Retina (tissue), 1 donor: ENCODE measurements around the gene TEAD4.

Experiments
- DNase-seq: peaks from one replicate; pipeline ENCODE4 v3.0.0-alpha.2; 2016

The TEAD4 gene

GRCh38 chr12:2959192-2959504, at the start of gene TEAD4:
TEAD4 (plus strand) TSS chr12:2959397.
- no peak for DNase-seq

DNA sequence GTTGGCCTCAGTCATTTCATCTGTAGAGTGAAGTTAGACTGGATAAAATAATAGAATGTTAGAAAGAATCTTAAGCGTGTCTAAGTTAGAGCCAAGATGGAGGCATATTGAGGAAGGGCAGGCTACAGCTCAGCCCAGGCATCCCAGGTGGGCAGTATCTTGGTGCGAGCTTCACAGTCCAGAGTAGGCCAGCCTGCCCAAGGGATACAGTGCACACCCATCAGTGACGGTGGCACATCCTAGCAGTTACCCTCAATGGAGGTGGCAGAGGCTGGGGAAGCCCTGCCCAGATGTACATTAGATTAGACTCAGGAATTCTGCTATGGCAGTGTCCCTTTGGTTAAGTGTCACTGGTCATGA, 47.0 kb upstream of the TEAD4 start:
- DNase-seq, result no peak

- DNase-seq, result no peak
Measured at GRCh38 chr12:2919249-2919648, 39.9 kb upstream of the TEAD4 start.

DNA sequence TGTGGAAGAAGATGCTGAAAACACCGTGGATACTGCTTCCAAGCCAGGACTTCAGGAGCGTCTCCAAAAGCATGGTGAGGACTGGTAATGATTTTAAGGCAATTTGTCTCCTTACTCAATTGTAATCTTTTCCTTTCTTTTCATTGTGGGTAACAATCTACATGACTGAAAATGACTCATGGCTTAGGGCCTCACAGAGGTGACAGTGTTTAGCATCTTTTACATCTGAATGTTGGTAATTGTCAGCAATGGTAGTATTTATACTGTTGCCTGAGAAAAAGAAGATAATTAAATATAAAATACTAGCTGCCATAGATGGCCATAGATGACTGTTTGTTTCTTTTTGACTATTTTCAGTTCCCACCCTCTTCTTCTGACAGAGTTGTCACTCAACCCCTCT, 36.9 kb upstream of the TEAD4 start:
- no peak for DNase-seq

DNA sequence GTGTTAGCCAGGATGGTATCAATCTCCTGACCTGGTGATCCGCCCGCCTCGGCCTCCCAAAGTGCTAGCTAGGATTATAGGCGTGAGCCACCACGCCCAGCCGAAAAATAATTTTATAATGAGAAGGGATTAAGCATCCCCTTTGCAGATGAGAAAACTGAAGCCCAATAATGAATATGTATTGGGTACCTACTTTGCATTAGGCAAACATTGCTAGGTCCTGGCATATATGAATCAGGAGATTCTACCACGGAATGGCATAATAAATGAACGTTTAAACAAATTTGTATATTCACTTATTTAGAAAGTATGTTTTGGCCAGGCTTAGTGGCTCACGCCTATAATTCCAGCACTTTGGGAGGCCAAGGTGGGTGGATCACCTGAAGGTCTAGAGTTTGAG, 36.1 kb upstream of the TEAD4 start:
- no peak for DNase-seq

GRCh38 chr12:2924019-2924418, 35.2 kb upstream of the TEAD4 start:
- no peak for DNase-seq

GRCh38 chr12:2925322-2925995, 33.7 kb upstream of the TEAD4 start:
- DNase-seq, result no peak

- DNase-seq, result no peak
Measured at GRCh38 chr12:2930865-2931264, 28.3 kb upstream of the TEAD4 start.

GRCh38 chr12:2933586-2933985, 25.6 kb upstream of the TEAD4 start:
- no peak for DNase-seq

DNA sequence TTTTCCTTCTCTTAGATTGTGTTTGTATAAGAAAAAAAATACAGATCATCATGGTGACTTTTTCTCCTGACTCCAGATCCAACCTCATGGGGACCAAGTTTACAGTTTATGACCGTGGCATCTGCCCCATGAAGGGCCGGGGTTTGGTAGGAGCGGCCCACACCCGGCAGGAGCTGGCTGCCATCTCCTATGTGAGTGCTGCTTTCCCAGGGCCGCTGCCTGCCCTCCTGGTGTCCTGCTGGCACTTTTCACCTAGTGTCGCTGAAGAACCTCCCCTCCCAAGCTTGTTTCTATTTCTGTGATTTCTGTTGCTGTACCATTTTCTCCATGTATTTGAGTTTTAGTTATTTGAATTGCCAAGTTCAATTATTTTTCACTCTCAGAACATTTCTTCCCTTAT, 24.8 kb upstream of the TEAD4 start:
- no peak for DNase-seq

GRCh38 chr12:2936301-2936700, 22.9 kb upstream of the TEAD4 start:
- DNase-seq, result no peak

DNA sequence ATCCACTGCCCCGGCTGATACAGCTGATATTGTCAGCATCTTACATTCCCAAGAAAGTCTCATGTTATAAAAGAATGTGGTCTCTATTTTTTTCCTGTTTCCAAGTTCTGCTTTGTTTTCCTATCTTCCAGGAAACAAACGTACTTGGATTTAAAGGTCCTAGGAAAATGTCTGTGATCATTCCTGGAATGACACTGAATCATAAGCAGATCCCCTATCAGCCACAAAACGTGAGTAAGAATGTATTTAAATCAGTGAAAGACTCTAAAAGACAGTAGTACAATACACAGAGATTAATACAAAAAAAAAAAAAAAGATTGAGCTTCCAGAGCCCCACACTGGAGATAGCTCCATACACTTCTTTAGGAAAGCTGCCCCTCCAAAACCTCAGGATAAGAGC, 21.7 kb upstream of the TEAD4 start:
- DNase-seq, result no peak

DNA sequence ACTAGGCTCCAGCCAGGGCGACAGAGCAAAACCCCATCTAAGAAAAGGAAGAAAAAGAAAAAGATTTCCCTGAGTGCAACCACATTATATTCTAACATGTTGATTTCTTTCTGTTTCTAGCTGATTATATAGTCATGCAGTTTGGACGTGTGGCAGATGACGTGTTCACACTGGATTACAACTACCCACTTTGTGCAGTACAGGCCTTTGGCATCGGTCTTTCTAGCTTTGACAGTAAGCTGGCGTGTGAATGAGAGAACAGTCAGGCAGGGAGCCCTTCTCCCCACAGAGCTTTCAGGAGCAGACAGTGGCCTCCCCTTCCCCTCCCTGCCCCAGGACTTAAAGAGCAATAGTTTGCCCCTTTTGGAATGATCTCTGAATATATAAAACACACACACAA, 20.0 kb upstream of the TEAD4 start:
- no peak for DNase-seq

DNA sequence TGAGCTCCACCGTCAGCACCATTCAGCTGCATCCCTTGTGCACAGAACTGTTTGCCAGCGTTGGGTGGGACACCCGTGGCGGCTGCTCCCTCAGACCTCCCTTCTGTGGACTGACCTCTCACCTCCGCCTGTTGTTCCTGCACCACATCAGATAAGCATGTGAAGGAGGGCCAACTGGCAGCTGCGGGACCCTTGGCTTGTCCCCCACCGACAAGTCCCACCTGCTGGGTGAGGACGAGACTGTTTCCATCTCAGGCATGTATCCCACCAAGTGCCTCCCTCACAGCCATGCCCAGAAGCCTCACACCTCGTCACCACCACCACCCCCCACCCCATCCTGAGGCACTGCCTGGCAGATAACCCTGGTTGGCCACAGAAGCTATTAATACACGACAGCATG, 18.6 kb upstream of the TEAD4 start:
- no peak for DNase-seq

GRCh38 chr12:2941524-2941923, 17.7 kb upstream of the TEAD4 start:
- DNase-seq, result no peak

GRCh38 chr12:2944401-2945047, 14.7 kb upstream of the TEAD4 start:
- DNase-seq, result peak; percentile 44

DNA sequence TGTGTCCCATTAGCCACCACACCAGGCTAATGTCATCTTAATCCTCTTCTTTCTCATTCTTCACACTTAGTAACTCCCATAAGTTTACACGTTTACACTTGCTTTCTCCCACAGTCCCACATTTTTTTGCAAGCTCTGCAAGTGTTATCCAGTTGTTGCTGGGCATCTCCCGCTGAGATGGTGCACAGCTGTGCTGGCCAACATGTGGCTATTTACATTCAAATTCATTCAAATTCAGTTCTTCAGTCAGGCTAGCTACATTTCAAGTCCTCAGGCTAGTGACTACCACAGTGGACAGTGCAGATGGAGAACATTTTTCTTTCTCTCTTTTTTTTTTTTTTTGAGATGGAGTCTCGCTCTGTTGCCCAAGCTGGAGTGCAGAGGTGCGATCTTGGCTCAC, 9.8 kb upstream of the TEAD4 start:
- no peak for DNase-seq

DNA sequence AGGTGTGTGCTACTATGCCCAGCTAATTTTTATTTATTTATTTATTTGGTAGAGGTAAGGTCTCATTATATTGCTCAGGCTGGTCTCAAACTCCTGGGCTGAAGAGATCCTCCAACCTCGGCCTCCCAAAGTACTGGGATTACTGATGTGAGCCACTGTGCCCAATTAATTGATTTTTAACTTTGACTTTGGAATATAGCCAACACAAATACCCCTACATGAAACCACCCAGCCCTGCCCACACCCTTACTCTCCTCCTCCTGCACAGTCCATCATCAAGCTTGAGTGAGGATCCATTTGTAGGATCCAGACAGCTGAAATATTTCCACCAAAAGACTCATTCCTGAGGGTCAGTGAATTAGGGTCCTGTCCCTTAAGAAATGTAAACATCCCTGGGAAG, 3.3 kb upstream of the TEAD4 start:
- DNase-seq, result no peak

- no peak for DNase-seq
Measured at GRCh38 chr12:2957816-2958431, 1.3 kb upstream of the TEAD4 start.

GRCh38 chr12:2958432-2959191, 585 bp upstream of the TEAD4 start:
- peak; percentile 68 for DNase-seq

DNA sequence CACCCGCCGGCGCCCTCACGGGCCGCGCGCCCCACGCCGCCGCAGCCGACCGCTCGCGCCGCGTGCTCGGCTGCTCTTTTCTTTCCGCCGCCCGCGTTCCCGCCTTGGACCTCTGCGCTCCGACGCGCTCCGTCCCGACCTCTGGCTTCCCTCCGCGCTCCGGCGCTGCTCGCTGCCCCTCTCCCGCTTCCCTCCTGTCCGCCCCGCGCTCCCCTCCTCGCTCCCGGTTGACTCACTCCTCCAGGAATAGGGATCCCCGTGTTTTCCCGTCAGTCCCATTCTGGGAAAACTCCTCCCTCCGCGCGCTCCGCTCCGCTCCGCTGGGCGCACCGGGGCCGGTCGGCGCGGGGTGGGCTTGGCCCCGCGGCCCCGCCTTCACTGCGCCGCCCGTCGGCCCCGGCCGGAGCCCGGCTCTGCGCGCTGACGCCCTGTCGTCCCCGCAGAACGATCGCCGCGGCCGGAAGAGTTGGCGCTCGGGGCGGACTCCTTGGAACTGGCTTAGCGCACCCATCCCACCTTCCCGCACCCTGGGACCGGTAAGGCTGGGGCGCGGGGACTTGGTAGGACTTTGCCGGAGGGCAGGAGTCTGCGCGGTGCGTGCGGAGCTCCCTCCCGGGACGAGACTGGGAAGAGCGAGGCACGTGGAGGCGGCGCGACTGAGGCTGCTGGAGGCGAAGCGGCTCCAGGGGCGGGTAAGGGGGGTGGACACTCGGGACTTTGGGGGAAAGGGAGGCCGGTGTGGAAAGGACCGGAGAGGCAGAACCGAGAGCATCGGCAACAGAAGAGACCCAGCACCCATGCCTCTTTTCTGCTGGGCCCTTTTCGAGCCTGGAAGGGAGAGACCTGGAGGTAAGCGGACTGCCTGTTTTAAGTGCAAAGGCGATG, 550 bp downstream of the TEAD4 start:
- peak; percentile 83 for DNase-seq

DNA sequence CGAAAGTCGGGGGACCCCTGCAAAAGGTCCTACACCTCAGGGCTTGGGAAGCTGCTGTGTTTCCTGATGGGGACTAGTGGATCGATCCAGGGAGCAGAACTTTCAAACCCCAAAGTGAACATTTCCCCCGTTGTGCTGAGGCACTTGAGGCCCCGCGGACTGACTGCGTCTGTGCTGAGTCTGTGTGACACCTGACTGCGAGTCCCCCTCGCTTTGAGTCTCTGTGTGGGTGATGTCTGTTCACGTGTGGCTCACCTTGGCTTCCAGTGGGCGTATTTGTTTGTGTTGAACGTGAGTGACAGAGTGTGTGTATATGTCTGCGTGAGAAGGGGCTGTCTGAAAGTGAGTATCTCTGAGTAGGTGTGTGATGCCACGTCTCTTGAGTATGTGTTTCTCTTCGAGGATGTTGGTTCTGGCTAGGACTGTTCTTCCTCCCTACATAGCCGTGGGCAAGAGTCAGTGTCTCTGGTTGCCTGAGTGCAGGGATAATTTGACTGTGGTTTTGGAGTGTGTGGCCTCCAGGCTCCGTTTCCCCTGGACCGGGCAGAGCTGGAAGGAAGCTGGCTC, 1.3 kb downstream of the TEAD4 start:
- DNase-seq, result no peak
